K562 treated with DMSO at 1 percent for 4 hours (cell line): Measurements from ENCODE around the gene PTGFRN. TPM values are rescaled to one million over a fixed set of nuclear protein-coding genes. Genes with fewer than 3 reads are reported as not detected.

Experiments
- total RNA-seq: library from RNA; unstranded; fragments of 300-600 nt; gene quantifications from 2 replicates; pipeline ENCODE4 v1.2.3, GENCODE V29; 2022; ENCODE audit not compliant: insufficient read depth

PTGFRN gene
- total RNA-seq: 8.9 and 14.6 TPM in 2 replicates

DNA sequence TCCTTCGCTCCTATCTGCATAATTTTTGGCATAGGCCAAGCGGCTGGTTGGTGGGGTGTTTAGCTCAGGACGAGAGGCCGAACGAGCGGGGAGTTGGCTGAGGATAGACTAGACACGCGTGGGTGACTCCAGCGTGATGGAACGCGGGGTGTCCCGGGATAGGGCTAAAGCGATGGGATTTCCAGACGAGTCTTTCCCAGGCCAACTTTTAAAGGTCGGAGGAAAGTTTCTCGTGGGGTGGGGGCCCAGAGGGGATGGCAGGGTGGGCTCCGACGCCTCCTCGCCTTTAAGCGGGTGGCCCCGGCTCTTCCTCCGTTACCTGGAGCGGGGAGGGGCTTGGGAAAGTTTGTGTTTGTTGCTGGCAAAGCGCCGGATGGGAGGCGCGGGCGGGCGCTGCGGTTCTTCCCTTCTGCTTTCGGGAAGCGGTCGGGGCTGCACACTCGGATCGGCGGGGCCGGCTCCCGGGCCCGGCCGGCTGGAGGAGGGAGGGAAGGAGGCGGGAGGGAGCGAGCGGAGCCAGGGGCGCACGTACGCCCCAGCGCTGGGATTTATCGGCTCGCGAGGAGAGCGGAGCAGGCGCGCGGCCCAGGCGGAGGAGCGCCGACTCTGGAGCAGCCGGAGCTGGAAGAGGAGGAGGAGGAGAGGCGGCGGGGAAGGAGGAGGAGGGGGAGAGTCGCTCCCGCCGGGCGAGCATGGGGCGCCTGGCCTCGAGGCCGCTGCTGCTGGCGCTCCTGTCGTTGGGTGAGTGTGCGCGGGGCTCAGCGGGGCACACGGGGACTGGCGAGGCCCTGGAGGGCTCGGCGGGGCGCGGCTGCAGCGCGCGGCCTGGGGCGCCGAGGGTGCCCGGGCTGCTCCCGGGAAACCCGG, at the start of gene PTGFRN:
Gene PTGFRN (plus strand): TSS at position 405 of the 867 bp plus-strand sequence. CDS start 288 bp downstream, at position 693.

GRCh38 chr1:117001254-117001927, 91.7 kb downstream of the PTGFRN start, which contains the start of gene CD101:
TSS of gene CD101 (plus strand) at chr1:117001760. CDS start at chr1:117001818, 58 bp downstream.

Other genes starting within 250 kb of the PTGFRN start
- 6.1 and 6.6 TPM in 2 replicates for gene IGSF3, start 242.2 kb upstream of the PTGFRN start, total RNA-seq
- gene CD2, start 155.5 kb upstream of the PTGFRN start, total RNA-seq: not detected in 2 replicates
- gene CD101, start 91.8 kb downstream of the PTGFRN start, total RNA-seq: 0.69 and 6.4 TPM in 2 replicates
- 8.9 and 12.2 TPM in 2 replicates for gene TTF2, start 150.4 kb downstream of the PTGFRN start, total RNA-seq
- 0.80 and 1.0 TPM in 2 replicates for gene TRIM45, start 211.8 kb downstream of the PTGFRN start, total RNA-seq